Measurements from ENCODE around the gene DPM3.

GRCh38 chr1:155121249-155121648 lies 19.1 kb downstream of the DPM3 start:
- TF ChIP-seq CTCF (IDR thresholded peaks at IDR 0.05; ENCODE audit: low read depth, low read length): no peak
- TF ChIP-seq EZH2phosphoT487 (IDR thresholded peaks at IDR 0.05; ENCODE audit: low read depth): no peak
